Activated CD4-positive, alpha-beta memory T cell treated with anti-CD3 and anti-CD28 coated beads, Interleukin-2, amount 10 ng/mL, durations not matched to agents 7 days and 5 days (primary cell): Measurements from ENCODE around the gene ARHGEF37. TPM values are rescaled to one million over a fixed set of nuclear protein-coding genes. Genes with fewer than 3 reads are reported as not detected.

ENCODE experiments used
- CTCF ChIA-PET: fragments of 350-600 bp; sonication (Branson Sonifier 250); formaldehyde crosslinking; loops from one replicate; lab custom pipeline; 2021; ENCODE audit warnings: antibody characterized with exemption, inconsistent platforms; lab: Charles Lee
- POLR2A ChIA-PET: fragments of 350-600 bp; sonication (Branson Sonifier 250); formaldehyde crosslinking; loops from one replicate; lab custom pipeline; 2021; ENCODE audit warnings: antibody characterized with exemption; lab: Charles Lee
- DNase-seq: peaks from one replicate; pipeline ENCODE4 v3.0.0-alpha.2; 2020
- H3K27ac Mint-ChIP-seq: one replicate; pipeline ENCODE4 v1.8.0; 2021; ENCODE audit warnings: mild to moderate bottlenecking, mixed read lengths
- H3K27me3 Mint-ChIP-seq: one replicate; pipeline ENCODE4 v1.8.0; 2021; ENCODE audit warnings: mixed read lengths
- H3K36me3 Mint-ChIP-seq: one replicate; pipeline ENCODE4 v1.8.0; 2021; ENCODE audit warnings: low read depth, mixed read lengths
- H3K4me1 Mint-ChIP-seq: one replicate; pipeline ENCODE4 v1.8.0; 2021; ENCODE audit warnings: mixed read lengths
- H3K4me3 Mint-ChIP-seq: one replicate; pipeline ENCODE4 v1.8.0; 2021; ENCODE audit warnings: mild to moderate bottlenecking, mixed read lengths
- H3K9me3 Mint-ChIP-seq: one replicate; pipeline ENCODE4 v1.8.0; 2021; ENCODE audit warnings: mixed read lengths
- total RNA-seq, 2 experiments: library from RNA; stranded (reverse); gene quantifications; one replicate each; pipeline ENCODE4 v1.2.3, GENCODE V29; 2021

ARHGEF37 gene
- total RNA-seq, 2 experiments from 2014 or later: 0.88 to 1.1 TPM

DNA sequence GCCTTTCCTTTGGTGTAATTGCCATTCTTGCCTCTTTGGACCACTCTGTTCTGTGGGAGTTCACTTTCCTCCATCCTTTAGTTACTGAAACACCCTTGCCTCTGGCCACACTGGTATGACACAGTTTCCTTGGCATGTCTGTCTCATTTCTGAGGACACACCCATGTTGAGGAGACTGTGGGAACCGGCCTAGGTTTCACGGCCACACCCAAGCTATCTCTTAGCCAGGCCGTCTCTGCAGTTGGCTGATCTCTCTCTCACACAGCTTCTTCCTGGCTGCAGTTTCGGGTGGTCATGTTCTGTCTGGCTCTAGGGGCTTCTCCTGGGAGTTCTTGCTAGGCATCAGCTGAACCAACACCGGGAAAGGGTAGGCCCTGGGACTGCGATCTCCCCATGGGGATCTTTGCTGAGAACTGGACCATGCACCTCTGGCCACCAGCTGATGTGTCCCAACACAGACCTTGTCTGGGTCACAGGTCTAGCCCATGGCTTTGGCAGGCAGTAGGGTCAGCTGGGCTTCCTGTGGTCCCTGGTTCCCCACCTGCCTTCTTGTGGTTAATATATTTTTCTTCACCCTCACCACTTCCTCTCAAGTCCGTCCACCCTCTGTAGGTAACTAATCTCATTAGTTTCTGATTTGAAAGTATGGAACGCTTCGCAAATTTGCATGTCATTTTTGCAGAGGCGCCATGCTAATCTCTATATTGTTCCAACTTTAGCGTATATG is 24.9 kb downstream of the ARHGEF37 start:
- peak overlapping the region; percentile 57 for H3K4me3 Mint-ChIP-seq
- ChIA-PET POLR2A (interaction anchor here (0.6 to 1.9 kb wide), 10 partner anchors 10 to 354 kb away, joined by 3 to 15 read pairs (median 5); partner anchors contain the start of genes ARHGEF37, CSNK1A1, GRPEL2 and PCYOX1L), CTCF (interaction anchor here (0.8 to 2.7 kb wide), 5 partner anchors 12 to 54 kb away, joined by 3 to 39 read pairs (median 5); partner anchors contain the start of genes ARHGEF37 and CSNK1A1)
- peaks cover 5% of the 10 kb centered on the region for H3K9me3 Mint-ChIP-seq
- peak overlapping the region; percentile 79 for H3K27ac Mint-ChIP-seq
- no peaks in the 10 kb centered on the region for H3K27me3 Mint-ChIP-seq
- H3K36me3 Mint-ChIP-seq: no peaks in the 10 kb centered on the region
- H3K4me1 Mint-ChIP-seq: peaks cover 26% of the 10 kb centered on the region
- DNase-seq: peak; percentile 61

DNA sequence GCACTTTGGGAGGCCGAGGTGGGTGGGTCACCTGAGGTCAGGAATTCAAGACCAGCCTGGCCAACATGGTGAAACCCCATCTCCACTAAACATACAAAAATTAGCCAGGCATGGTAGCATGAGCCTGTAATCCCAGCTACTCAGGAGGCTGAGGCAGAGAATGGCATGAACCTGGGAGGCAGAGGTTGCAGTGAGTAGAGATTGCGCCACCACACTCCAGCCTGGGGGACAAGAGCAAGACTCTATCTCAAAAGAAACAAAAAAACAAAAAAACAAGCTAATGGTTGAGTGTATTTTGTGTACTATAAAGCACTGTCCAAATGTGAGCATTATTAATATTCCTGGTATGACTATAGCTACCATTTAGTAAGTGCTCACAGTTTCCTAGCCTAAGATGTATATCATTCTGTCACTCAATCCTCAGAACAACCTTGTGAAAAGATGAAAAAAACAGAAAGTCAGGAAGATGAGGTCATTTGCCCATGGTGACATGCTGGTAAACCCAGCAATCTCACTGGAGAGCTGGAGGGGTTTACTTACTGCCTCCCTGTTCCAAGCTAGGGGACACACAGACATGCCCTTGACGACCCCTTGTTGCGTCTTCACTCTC is 27.7 kb downstream of the ARHGEF37 start:
- DNase-seq: no peak
- peaks cover 1% of the 10 kb centered on the region for H3K27me3 Mint-ChIP-seq
- H3K27ac Mint-ChIP-seq: no peak overlapping the region
- POLR2A ChIA-PET: interaction anchor here (1.1 kb wide), 1 partner anchor 58 kb away, joined by 3 read pairs; the partner anchor contains the start of gene CSNK1A1
- no peak overlapping the region for H3K4me3 Mint-ChIP-seq
- no peaks in the 10 kb centered on the region for H3K36me3 Mint-ChIP-seq
- CTCF ChIA-PET: interaction anchor here (0.8 to 2.7 kb wide), 3 partner anchors 9 to 27 kb away, joined by 3 to 18 read pairs (median 4); no protein-coding TSS in a partner anchor
- H3K4me1 Mint-ChIP-seq: peaks cover 26% of the 10 kb centered on the region
- peaks cover 5% of the 10 kb centered on the region for H3K9me3 Mint-ChIP-seq

DNA sequence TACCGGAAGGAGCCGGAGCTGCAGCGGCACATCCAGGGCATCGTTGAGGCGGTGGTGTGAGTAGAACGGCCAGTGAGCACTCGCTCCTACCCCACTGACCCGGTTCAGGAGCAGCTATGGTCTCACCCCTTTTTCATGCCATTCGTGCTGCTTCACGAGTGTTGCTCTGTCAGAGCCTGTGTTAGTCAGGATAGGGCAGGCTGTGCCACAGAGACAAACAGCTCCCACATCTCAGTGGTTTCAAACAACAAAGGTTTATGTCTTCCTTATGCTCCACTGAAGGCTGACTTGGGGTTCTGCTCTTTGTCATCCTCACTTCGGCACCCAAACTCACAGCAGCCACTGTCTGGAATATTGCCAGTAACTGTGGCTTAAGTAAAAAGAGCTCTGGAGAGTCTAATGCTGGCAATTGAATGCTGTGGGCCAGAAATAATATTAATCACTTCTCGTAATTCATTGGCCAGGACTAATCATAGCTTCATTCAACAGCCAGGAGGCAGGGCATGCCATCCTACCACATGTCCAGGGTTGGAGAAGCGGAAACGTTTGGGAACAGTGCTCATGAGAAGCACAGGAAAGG is 28.4 kb downstream of the ARHGEF37 start:
- Mint-ChIP-seq H3K9me3 (peaks cover 5% of the 10 kb centered on the region), H3K27me3 (peaks cover 4% of the 10 kb centered on the region), H3K36me3 (no peaks in the 10 kb centered on the region), H3K27ac (no peak overlapping the region), H3K4me3 (no peak overlapping the region), H3K4me1 (peaks cover 24% of the 10 kb centered on the region)
- no peak for DNase-seq
- CTCF ChIA-PET: interaction anchor here (0.8 to 2.7 kb wide), 3 partner anchors 9 to 33 kb away, joined by 3 to 18 read pairs (median 5); no protein-coding TSS in a partner anchor
- POLR2A ChIA-PET: interaction anchor here (1.1 kb wide), 1 partner anchor 59 kb away, joined by 3 read pairs; the partner anchor contains the start of gene CSNK1A1

DNA sequence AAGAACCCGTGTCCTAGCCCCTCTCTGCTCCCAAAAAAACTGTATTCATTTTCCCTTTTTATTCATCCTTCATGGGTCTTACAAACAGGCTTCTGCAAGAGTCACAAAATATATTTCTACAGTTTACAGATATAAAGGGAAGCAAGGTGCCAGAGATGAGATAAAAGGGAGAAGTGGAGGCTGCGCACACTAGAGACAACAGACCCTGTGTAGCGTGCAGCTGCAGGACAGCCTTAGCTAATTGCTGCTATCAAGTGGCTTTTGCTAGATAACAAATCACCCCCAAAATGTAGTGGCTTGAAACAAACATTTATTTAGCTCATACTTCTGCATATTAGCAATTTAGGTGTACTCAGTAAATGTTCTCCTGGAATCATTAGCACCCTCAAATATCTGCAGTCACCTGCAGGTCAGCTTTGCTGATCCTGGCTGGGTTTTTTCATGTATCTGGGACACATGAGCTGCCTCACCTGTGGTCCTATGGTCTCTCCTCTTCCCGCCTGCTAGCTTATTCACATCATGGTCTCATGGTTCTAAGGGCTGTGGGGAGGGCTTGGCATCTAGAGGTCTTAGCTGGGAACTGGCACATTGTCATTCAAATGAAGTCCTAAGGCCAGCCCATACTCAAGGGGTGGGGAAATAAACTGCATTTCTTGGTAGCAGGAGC is 29.4 kb downstream of the ARHGEF37 start:
- H3K9me3 Mint-ChIP-seq: peaks cover 5% of the 10 kb centered on the region
- CTCF ChIA-PET: interaction anchor here (1.5 to 2.0 kb wide), 2 partner anchors 10 to 34 kb away, joined by 3 to 5 read pairs; no protein-coding TSS in a partner anchor
- H3K4me1 Mint-ChIP-seq: peaks cover 19% of the 10 kb centered on the region
- H3K4me3 Mint-ChIP-seq: no peak overlapping the region
- H3K36me3 Mint-ChIP-seq: no peaks in the 10 kb centered on the region
- no peak for DNase-seq
- peaks cover 4% of the 10 kb centered on the region for H3K27me3 Mint-ChIP-seq
- POLR2A ChIA-PET: interaction anchor here (1.0 kb wide), 1 partner anchor 57 kb away, joined by 3 read pairs; no protein-coding TSS in a partner anchor
- H3K27ac Mint-ChIP-seq: no peak overlapping the region

DNA sequence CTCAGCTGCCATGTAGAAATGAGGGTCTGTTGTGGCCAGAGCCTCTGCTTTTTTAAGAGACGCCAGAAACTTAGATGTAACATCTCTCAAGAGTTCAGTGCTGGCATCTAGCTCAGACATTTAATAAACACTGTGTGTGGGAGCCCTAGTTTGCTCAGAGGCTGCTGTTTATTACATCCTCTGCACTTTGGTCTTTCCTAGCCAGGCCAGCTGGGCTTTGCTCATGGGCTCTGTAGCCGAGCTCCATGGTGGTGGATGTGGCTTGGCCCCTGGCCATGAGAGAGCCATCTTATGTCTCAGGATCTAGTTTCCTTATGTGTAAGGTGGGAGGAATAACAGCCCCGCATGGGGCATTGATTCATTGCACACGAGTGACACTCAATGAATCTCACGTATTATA is 30.0 kb downstream of the ARHGEF37 start:
- no peak for DNase-seq
- no peaks in the 10 kb centered on the region for H3K36me3 Mint-ChIP-seq
- no peak overlapping the region for H3K27ac Mint-ChIP-seq
- peaks cover 16% of the 10 kb centered on the region for H3K4me1 Mint-ChIP-seq
- peaks cover 5% of the 10 kb centered on the region for H3K9me3 Mint-ChIP-seq
- H3K27me3 Mint-ChIP-seq: peaks cover 4% of the 10 kb centered on the region
- no peak overlapping the region for H3K4me3 Mint-ChIP-seq
- CTCF ChIA-PET: interaction anchor here (1.5 to 2.0 kb wide), 2 partner anchors 10 to 35 kb away, joined by 3 to 5 read pairs; no protein-coding TSS in a partner anchor
- POLR2A ChIA-PET: interaction anchor here (1.0 kb wide), 1 partner anchor 58 kb away, joined by 3 read pairs; no protein-coding TSS in a partner anchor

DNA sequence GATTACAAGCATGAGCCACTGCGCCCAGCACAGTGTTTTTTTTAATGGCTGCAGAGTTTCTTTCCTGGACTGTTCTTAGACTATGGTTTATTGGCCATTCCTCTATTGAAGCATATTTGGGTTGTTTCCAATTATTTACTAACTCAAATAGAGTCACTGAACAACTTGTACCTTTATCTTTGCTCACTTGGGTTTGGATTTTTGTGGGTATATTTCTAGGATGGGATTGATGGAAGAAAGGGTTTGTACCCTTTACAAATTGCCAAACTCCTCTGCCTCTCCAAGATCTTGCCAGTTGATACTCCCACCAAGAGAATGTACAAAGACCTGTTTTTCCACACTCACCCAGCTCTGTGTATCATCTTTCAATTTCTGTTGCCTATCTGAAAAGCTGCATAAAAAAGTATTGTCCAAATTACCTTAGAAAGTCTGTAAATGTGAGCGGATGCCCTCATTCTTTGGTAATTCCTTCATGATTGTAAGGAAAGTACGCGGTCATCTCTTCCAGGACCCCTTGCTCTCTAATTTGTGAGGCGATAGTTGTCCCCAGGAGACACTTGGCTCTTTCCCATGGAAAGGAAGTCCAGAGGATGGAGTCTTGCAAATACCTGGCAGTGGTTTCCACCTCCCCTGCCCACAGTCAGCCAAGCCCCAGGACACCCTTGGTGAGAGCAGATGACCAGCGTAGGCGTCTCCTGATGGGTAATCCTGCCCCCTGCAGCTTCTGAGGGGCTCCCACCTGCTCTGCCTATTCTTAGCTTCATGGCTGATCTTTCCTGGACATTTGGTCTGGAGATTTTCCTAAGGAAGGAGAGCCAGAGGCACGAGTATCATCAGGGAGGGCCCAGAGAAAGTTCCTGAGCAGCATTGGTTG is 33.0 kb downstream of the ARHGEF37 start:
- no peak overlapping the region for H3K4me3 Mint-ChIP-seq
- peaks cover 4% of the 10 kb centered on the region for H3K27me3 Mint-ChIP-seq
- POLR2A ChIA-PET: no interaction called here
- no peak for DNase-seq
- H3K9me3 Mint-ChIP-seq: peaks cover 2% of the 10 kb centered on the region
- CTCF ChIA-PET: interaction anchor here (0.6 to 1.2 kb wide), 2 partner anchors 22 to 259 kb away, joined by 3 read pairs; no protein-coding TSS in a partner anchor
- peaks cover 25% of the 10 kb centered on the region for H3K4me1 Mint-ChIP-seq
- no peaks in the 10 kb centered on the region for H3K36me3 Mint-ChIP-seq
- H3K27ac Mint-ChIP-seq: no peak overlapping the region

GRCh38 chr5:149615976-149616375 is 34.7 kb downstream of the ARHGEF37 start:
- Mint-ChIP-seq H3K27ac (no peak overlapping the region), H3K9me3 (no peaks in the 10 kb centered on the region), H3K4me1 (peaks cover 25% of the 10 kb centered on the region), H3K4me3 (no peak overlapping the region), H3K27me3 (peaks cover 4% of the 10 kb centered on the region), H3K36me3 (no peaks in the 10 kb centered on the region)
- POLR2A ChIA-PET: interaction anchor here (2.3 kb wide), 1 partner anchor 10 kb away, joined by 15 read pairs; no protein-coding TSS in a partner anchor
- no peak for DNase-seq
- CTCF ChIA-PET: interaction anchor here (0.8 to 5.6 kb wide), 8 partner anchors 10 to 183 kb away, joined by 3 to 39 read pairs (median 4); no protein-coding TSS in a partner anchor

GRCh38 chr5:149616727-149617285 is 35.5 kb downstream of the ARHGEF37 start:
- DNase-seq: no peak
- no peak overlapping the region for H3K4me3 Mint-ChIP-seq
- no peak overlapping the region for H3K27ac Mint-ChIP-seq
- CTCF ChIA-PET: interaction anchor here (0.7 to 5.6 kb wide), 14 partner anchors 8 to 250 kb away, joined by 3 to 39 read pairs (median 4); partner anchors contain the start of gene ARHGEF37
- H3K4me1 Mint-ChIP-seq: peaks cover 25% of the 10 kb centered on the region
- no peaks in the 10 kb centered on the region for H3K36me3 Mint-ChIP-seq
- no peaks in the 10 kb centered on the region for H3K9me3 Mint-ChIP-seq
- H3K27me3 Mint-ChIP-seq: peaks cover 4% of the 10 kb centered on the region
- POLR2A ChIA-PET: interaction anchor here (1.2 to 2.3 kb wide), 2 partner anchors 11 to 67 kb away, joined by 3 to 15 read pairs; no protein-coding TSS in a partner anchor

DNA sequence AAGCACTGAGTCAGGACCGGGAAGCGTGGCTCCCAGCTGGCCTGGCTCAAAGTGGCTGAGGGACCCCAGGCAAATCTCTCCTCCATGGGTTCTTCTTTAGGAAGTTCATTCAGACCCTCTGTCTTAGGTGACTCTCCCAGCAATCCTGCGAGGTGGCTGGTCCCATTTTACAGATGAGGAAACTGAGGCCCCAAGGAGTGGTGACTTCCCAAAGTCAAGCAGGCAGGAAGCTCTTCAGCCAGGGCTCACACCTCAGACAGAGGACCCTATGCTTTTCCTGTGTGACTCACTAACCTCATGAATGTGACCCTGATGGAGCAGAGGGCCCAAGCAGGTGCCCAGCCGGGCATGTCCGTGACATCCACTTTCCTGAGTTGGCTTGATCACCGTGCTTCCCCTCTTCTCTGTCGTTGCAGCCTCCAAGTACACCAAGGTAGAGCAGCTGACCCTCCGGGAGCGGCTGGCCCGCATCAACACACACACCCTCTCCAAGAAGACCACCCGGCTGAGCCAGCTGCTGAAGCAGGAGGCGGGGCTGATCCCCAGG is 36.5 kb downstream of the ARHGEF37 start:
- Mint-ChIP-seq H3K27me3 (peaks cover 4% of the 10 kb centered on the region), H3K27ac (no peak overlapping the region), H3K4me3 (no peak overlapping the region), H3K9me3 (no peaks in the 10 kb centered on the region), H3K4me1 (peaks cover 25% of the 10 kb centered on the region), H3K36me3 (no peaks in the 10 kb centered on the region)
- CTCF ChIA-PET: interaction anchor here (0.6 to 5.6 kb wide), 22 partner anchors 9 to 260 kb away, joined by 3 to 39 read pairs (median 4); partner anchors contain the start of genes ARHGEF37, CSNK1A1 and PCYOX1L
- DNase-seq: no peak
- POLR2A ChIA-PET: interaction anchor here (0.6 to 2.3 kb wide), 2 partner anchors 12 to 46 kb away, joined by 3 to 15 read pairs; no protein-coding TSS in a partner anchor

GRCh38 chr5:149618581-149619248 is 37.4 kb downstream of the ARHGEF37 start:
- Mint-ChIP-seq H3K36me3 (no peaks in the 10 kb centered on the region), H3K4me3 (no peak overlapping the region), H3K4me1 (peaks cover 27% of the 10 kb centered on the region), H3K27ac (no peak overlapping the region), H3K9me3 (no peaks in the 10 kb centered on the region), H3K27me3 (peaks cover 4% of the 10 kb centered on the region)
- peak; percentile 45 for DNase-seq
- CTCF ChIA-PET: interaction anchor here (0.6 to 5.6 kb wide), 25 partner anchors 10 to 382 kb away, joined by 3 to 39 read pairs (median 3); partner anchors contain the start of genes ARHGEF37, CSNK1A1, HMGXB3 and PCYOX1L
- POLR2A ChIA-PET: no interaction called here
